Adrenal gland (tissue), 12 donors: ENCODE measurements around the gene ZNF708. TPM values are rescaled to one million over a fixed set of nuclear protein-coding genes. Genes with fewer than 3 reads are reported as not detected.

Source experiments
- DNase-seq, 7 donors: peaks; one replicate each; pipeline ENCODE4 v3.0.0-alpha.2; 2019 to 2020
- H3K27ac ChIP-seq, 5 donors: fragments of 200-600 bp; sonication (generic) in 4 of 5; 1 replicate in 3 of 5; 2 replicates in 2 of 5; pipeline versions ENCODE4 v1.5.1 to v1.8.0; 2016 to 2020; ENCODE audit warnings: mild to moderate bottlenecking in 1 of 5
- H3K27me3 ChIP-seq: fragments of 200-600 bp; 2 replicates; pipeline ENCODE4 v1.8.0; 2021
- H3K36me3 ChIP-seq, 2 donors: fragments of 200-600 bp; replicated peaks in 1 of 2; 1 replicate in 1 of 2; 2 replicates in 1 of 2; pipeline versions ENCODE4 v1.5.1 to v1.8.0; 2018 to 2022
- H3K4me1 ChIP-seq, 2 donors: fragments of 200-600 bp; replicated peaks in 1 of 2; 1 replicate in 1 of 2; 2 replicates in 1 of 2; pipeline versions ENCODE4 v1.5.1 to v1.8.0; 2018 to 2021
- H3K4me3 ChIP-seq, 4 donors: fragments of 200-600 bp; sonication (generic) in 3 of 4; one replicate each; pipeline ENCODE4 v1.5.1; 2016 to 2018
- H3K9me3 ChIP-seq, 3 donors: fragments of 200-600 bp; sonication (generic) in 1 of 3; replicated peaks in 1 of 3; 1 replicate in 2 of 3; 2 replicates in 1 of 3; pipeline versions ENCODE4 v1.5.1 to v1.8.0; 2016 to 2021
- CTCF ChIP-seq, 6 experiments: fragments of 450-650 bp in 4 of 6; fragments of 200-600 bp in 2 of 6; sonication (generic) in 1 of 6; IDR thresholded peaks; 1 replicate in 5 of 6; 2 replicates in 1 of 6; pipeline versions ENCODE4 v1.5.1 to v1.8.0; 2016 to 2021; ENCODE audit warnings: antibody characterized with exemption in 6 of 6, mild to moderate bottlenecking in 2 of 6, moderate library complexity in 1 of 6
- POLR2A ChIP-seq, 2 donors: fragments of 450-650 bp; IDR thresholded peaks; one replicate each; pipeline ENCODE4 v1.6.1; 2017; ENCODE audit warnings: antibody characterized with exemption in 2 of 2, mild to moderate bottlenecking in 2 of 2, moderate library complexity in 1 of 2
- WGBS, 4 donors: extraction: QIAGEN DNeasy Blood & Tissue Kit in 2 of 4; methylation state at CpG; one replicate each; pipeline versions ENCODE4 v1.1.5 to v1.1.7; 2013 to 2017; 5-methylcytosine and 5-hydroxymethylcytosine counted together
- intact Hi-C, 2 donors: fragments of 100-400 bp; cut with DNase I; formaldehyde crosslinking; loops; one replicate each; pipeline versions ENCODE4 v1.14.1 to v1.15.0; 2022 to 2023
- polyA plus RNA-seq, 3 donors: library from polyadenylated mRNA; stranded (reverse); fragments of 200-250 nt in 2 of 3; fragments of 350-450 nt in 1 of 3; fragmentation: Illumina TruSeq in 1 of 3; extraction: RNeasy Lipid Tissue Mini Kit (QIAGEN cat#74804) in 1 of 3; gene quantifications; one replicate each; pipeline ENCODE4 v1.2.3, GENCODE V29; 2013 to 2014
- total RNA-seq, 9 donors: library from RNA; depleted of rRNA in 4 of 9; stranded (reverse); fragments of >200 nt in 4 of 9; fragments of 120-200 nt in 1 of 9; fragmentation: NEBNext Ultra II Directional in 1 of 9; extraction: Animal tissue kit (Norgen Biotek cat#: 25700) in 1 of 9; gene quantifications; one replicate each; pipeline versions ENCODE4 v1.1.0 to v1.2.4, GENCODE V29; 2013 to 2023
- donor health status: healthy with polysubstance abuse.
- donor health status: Bipolar disorder and iron deficiency.
- donor health status: DM: yes; HTN: yes; CAD: no.
- donor health status: DM: no; HTN: no; CAD: no.
- donor health status: DM: no; HTN: no; CAD: no.
- donor health status: DM: yes; HTN: yes; CAD: no.

ZNF708 gene
- total and polyA plus RNA-seq, 12 donors, result 2.8 to 26.3 (median 11.1) TPM

- intact Hi-C loops, result no loop called here
- H3K4me3 ChIP-seq, result no peak overlapping the region
- no peak for DNase-seq
- peak overlapping the region in 3 of 5 donors; percentile 26 to 42 (median 28) for H3K27ac ChIP-seq
- 45 to 49% (median 48%) methylated on average over 2 of the region's 2 CpGs for WGBS, 4 donors
- H3K9me3 ChIP-seq, result no peaks in the 10 kb centered on the region
- no peaks in the 10 kb centered on the region for H3K27me3 ChIP-seq
- H3K36me3 ChIP-seq, result peaks cover 0 to 8% of the 10 kb centered on the region in 2 donors
- H3K4me1 ChIP-seq, result peaks cover 19 to 20% of the 10 kb centered on the region in 2 donors
- TF ChIP-seq POLR2A (IDR thresholded peaks at IDR 0.05) (no peak), CTCF (IDR thresholded peaks at IDR 0.05) (no peak)
Observed at GRCh38 chr19:21323000-21323399, 6.2 kb downstream of the ZNF708 start.

DNA sequence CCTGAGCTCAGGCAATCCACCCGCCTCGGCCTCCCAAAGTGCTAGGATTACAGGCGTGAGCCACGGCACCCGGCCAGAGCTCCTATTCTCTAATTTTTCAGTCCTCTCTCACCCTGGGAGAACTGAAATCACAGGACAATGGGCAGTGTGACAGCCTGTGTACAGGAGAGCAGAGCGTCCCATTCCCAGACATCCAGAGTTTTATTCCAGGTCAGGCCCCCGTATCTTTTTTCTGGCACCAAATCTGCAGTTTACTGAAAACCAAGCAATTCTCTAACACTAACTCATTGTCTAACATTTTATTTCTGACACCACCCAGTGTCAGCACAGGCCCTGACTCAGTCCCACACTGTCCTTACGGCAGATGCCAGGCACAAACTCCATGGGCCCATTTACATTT lies 6.7 kb downstream of the ZNF708 start:
- H3K27ac ChIP-seq, result peak overlapping the region in 4 of 5 donors; percentile 12 to 42 (median 27)

DNA sequence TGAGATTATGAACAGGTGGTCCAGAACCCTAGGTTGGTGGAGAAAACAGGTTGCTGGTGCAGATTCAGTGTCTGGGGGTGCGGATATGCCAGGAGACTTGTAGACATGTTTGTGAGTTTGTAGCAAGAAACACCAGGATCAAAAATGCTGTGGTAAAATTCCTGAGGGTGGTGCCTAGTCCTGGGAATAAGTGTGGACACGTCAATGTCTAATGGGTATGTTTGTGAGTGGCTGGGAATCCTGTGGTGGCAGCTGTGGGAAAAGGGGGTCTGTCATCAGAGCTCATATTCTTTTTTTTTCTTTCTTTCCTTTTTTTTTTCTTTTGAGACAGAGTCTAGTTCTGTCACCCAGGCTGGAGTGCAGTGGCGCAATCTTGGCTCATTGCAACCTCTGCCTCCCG lies 7.2 kb downstream of the ZNF708 start:
- whole genome bisulfite sequencing, 4 donors, result 79 to 91% (median 83%) methylated on average over 4 of the region's 4 CpGs
- no peaks in the 10 kb centered on the region for H3K27me3 ChIP-seq
- H3K9me3 ChIP-seq, result no peaks in the 10 kb centered on the region
- peak overlapping the region in 3 of 5 donors; percentile 12 to 42 (median 26) for H3K27ac ChIP-seq
- H3K4me3 ChIP-seq, result no peak overlapping the region
- H3K36me3 ChIP-seq, result peaks cover 0 to 8% of the 10 kb centered on the region in 2 donors
- DNase-seq, result no peak
- no peak for TF ChIP-seq CTCF (IDR thresholded peaks at IDR 0.05)
- TF ChIP-seq POLR2A (IDR thresholded peaks at IDR 0.05), result no peak
- intact Hi-C loops, result no loop called here
- H3K4me1 ChIP-seq, result peaks cover 14 to 15% of the 10 kb centered on the region in 2 donors

More for the DNA sequence above, 6.7 kb downstream of the ZNF708 start:
- no peak overlapping the region for H3K4me3 ChIP-seq
- TF ChIP-seq POLR2A (IDR thresholded peaks at IDR 0.05), result no peak
- no peak for TF ChIP-seq CTCF (IDR thresholded peaks at IDR 0.05)
- peaks cover 15% of the 10 kb centered on the region in 2 donors for H3K4me1 ChIP-seq
- no peaks in the 10 kb centered on the region for H3K9me3 ChIP-seq
- H3K27me3 ChIP-seq, result no peaks in the 10 kb centered on the region
- peak in 4 of 7 donors; percentile 22 to 47 (median 28) for DNase-seq
- 71 to 83% (median 74%) methylated on average over 8 of the region's 8 CpGs for WGBS, 4 donors
- peaks cover 0 to 8% of the 10 kb centered on the region in 2 donors for H3K36me3 ChIP-seq
- intact Hi-C loops, result no loop called here

DNA sequence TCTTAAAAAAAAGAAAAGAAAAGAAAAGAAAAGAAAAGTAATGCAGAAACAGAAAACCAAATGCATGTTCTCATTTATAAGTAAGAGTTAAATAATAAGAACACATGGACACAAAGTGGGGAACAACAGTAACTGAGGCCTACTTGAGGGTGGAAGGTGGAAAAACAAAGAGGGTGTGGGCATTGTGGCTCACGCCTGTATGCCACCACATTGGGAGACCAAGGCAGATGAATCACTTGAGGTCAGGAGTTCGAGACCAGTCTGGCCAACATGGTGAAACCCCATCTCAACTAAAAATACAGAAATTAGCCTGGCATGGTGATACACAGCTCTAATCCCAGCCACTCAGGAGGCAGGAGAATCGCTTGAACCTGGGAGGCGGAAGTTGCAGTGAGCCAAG lies 8.1 kb downstream of the ZNF708 start:
- no peak overlapping the region for H3K4me3 ChIP-seq
- peaks cover 0 to 3% of the 10 kb centered on the region in 2 donors for H3K36me3 ChIP-seq
- whole genome bisulfite sequencing, 4 donors, result 74 to 96% (median 89%) methylated on average over 2 to 4 of the region's 4 CpGs
- intact Hi-C loops, result no loop called here
- no peak for DNase-seq
- no peaks in the 10 kb centered on the region for H3K9me3 ChIP-seq
- no peak for TF ChIP-seq CTCF (IDR thresholded peaks at IDR 0.05)
- no peak for TF ChIP-seq POLR2A (IDR thresholded peaks at IDR 0.05)
- H3K4me1 ChIP-seq, result peaks cover 14 to 15% of the 10 kb centered on the region in 2 donors
- H3K27ac ChIP-seq, result no peak overlapping the region
- no peaks in the 10 kb centered on the region for H3K27me3 ChIP-seq
